Uterus (tissue), 2 donors: ENCODE measurements around the gene CFDP1.

Experiments
- CTCF ChIP-seq, 4 experiments: fragments of 200-600 bp in 2 of 4; fragments of 450-650 bp in 2 of 4; sonication (generic) in 2 of 4; IDR thresholded peaks; one replicate each; pipeline ENCODE4 v1.5.1; 2016 to 2019; ENCODE audit warnings: antibody characterized with exemption in 4 of 4, mild to moderate bottlenecking in 2 of 4, moderate library complexity in 1 of 4
- POLR2A ChIP-seq, 2 donors: fragments of 450-650 bp; IDR thresholded peaks; one replicate each; pipeline ENCODE4 v1.6.1; 2016; ENCODE audit warnings: antibody characterized with exemption in 2 of 2, mild to moderate bottlenecking in 1 of 2, moderate library complexity in 1 of 2

DNA sequence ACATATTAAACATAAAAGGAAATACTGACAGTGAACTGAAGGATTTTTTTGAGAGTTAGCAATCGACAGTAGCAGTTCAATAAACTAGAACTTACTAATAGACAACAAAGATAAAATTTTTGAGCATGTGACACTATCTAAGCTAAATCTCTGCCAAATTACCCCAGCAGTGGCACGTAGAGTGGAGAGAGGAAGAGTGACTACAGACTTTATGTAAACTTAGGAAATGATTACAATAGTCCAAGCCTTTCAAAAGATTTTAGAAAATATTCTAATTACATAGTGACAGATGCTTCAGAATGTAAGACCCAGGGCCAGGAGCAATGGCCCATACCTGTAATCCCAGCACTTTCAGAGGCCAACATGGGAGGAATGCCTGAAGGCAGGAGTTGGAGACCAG is 52.4 kb downstream of the CFDP1 start:
- TF ChIP-seq POLR2A (IDR thresholded peaks at IDR 0.05) (no peak), CTCF (IDR thresholded peaks at IDR 0.05) (no peak)
